HL-60/S4 (cell line): ENCODE results near the gene VENTX.
"Not testable (repeated sequence)": the region's sequence is repeated elsewhere in the genome, so short reads cannot be mapped to it uniquely, and the experiment has no call there.

Source experiments
- in situ Hi-C: fragments of 300-500 bp; cut with MboI; formaldehyde crosslinking; loops from 2 replicates; pipeline ENCODE4 v1.14.3; 2022; ENCODE audit warnings: low sequenced_read_pairs

Gene VENTX

GRCh38 chr10:133253361-133253955 is 15.8 kb downstream of the VENTX start:
- in situ Hi-C loops: no loop called here

- in situ Hi-C loops: no loop called here
Measured at GRCh38 chr10:133254421-133255120, 16.9 kb downstream of the VENTX start.

DNA sequence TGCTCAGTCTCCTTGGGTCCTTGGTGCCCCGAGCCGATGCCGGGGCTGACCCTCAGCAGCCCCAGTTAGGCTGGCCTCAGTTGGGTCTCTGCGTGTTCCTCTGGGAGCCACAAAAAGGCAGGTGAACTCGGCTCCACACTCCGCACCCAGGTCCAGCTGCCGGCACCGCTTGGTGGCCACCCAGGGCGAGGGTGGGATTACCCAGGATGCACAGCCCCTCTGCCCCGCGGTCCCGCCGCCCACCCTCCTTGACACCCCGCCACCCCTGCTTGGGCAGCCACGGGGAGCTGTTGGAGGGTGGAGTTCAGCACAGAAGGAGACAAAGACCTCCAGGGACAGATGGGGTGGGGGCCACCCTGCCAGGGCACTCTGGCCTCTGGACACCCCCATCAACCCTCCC is 17.7 kb downstream of the VENTX start:
- in situ Hi-C loops: no loop called here

DNA sequence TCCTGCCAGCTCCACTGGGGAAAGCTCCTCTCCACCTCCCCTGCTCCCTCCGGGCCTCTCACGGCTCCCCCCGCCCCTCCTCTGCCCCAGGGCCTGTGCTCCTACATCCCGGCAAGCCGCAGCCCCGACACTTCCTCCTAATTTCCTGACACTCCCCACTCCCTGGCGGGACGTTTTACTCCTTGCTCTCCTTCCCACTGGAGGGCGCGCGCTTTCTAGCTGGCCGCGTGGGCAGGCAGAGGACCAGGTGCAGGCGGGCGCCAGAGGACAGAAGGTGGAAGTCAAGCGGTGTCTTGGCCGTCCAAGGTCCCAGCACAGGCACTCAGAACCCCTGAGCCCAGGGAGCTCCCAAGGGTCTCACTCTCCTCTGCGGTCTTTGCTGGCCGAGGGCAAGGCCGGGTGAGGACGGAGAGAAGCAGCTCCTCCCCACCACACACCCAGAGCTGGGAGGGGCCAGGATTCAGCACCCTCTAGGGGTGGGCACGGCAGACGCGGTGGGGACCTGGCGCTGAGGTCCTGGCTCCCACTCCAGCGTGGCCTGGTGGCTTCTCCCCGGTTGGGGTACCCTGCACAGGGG is 19.9 kb downstream of the VENTX start:
- in situ Hi-C loops: no loop called here

GRCh38 chr10:133258066-133258817 is 20.6 kb downstream of the VENTX start:
- in situ Hi-C loops: no loop called here

- in situ Hi-C loops: no loop called here
Measured at GRCh38 chr10:133258818-133259601, 21.4 kb downstream of the VENTX start.

GRCh38 chr10:133259602-133259989 is 21.9 kb downstream of the VENTX start:
- in situ Hi-C loops: no loop called here

GRCh38 chr10:133260895-133261725 is 23.5 kb downstream of the VENTX start:
- in situ Hi-C loops: no loop called here

GRCh38 chr10:133261726-133262325 is 24.2 kb downstream of the VENTX start:
- in situ Hi-C loops: no loop called here

DNA sequence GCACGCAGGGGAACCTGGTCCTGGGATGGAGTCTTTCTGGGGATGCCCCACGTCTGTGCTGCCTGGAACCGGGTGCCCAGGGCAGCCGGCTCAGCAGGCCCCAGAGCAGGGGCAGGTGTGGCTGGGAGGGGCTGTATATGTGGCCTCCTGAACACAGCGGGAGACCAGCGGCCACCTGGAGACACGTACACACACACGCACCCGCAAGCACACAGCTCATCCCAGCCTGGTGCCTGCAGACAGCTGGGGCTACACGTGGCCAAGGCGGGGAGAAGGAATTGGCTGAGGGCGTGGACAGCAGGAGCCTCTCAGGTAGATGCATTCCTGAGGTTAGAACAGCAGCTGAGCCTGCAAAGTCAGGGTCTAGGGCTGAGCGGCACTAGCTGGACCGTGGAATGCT is 25.0 kb downstream of the VENTX start:
- in situ Hi-C loops: no loop called here

GRCh38 chr10:133263674-133264073 is 26.0 kb downstream of the VENTX start:
- in situ Hi-C loops: no loop called here

DNA sequence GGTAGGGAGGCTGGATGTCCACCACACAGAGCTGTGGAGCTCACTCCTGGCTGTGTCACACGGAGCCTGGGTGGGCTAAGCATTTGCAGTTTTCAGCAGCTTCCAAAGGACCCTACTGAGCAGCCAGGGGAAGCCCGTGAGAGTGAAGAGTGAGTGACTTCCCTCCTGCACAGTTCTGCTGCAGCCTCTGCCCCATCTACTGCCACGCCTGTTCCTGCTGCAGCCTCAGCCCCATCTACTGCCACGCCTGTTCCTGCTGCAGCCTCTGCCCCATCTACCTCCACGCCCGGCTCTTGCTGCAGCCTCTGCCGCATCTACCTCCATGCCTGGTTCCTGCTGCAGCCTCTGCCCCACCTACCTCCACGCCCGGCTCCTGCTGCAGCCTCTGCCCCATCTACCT is 26.8 kb downstream of the VENTX start:
- in situ Hi-C loops: no loop called here

DNA sequence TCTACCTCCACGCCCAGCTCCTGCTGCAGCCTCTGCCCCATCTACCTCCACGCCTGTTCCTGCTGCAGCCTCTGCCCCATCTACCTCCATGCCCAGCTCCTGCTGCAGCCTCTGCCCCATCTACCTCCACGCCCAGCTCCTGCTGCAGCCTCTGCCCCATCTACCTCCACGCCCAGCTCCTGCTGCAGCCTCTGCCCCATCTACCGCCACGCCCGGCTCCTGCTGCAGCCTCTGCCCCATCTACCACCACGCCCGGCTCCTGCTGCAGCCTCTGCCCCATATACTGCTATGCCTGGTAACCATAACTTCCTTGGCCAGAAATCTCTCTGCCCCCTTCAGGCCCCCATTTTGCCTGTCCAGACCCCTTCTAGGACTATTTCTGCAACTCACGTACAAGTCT is 27.4 kb downstream of the VENTX start:
- in situ Hi-C loops: not testable (repeated sequence)

DNA sequence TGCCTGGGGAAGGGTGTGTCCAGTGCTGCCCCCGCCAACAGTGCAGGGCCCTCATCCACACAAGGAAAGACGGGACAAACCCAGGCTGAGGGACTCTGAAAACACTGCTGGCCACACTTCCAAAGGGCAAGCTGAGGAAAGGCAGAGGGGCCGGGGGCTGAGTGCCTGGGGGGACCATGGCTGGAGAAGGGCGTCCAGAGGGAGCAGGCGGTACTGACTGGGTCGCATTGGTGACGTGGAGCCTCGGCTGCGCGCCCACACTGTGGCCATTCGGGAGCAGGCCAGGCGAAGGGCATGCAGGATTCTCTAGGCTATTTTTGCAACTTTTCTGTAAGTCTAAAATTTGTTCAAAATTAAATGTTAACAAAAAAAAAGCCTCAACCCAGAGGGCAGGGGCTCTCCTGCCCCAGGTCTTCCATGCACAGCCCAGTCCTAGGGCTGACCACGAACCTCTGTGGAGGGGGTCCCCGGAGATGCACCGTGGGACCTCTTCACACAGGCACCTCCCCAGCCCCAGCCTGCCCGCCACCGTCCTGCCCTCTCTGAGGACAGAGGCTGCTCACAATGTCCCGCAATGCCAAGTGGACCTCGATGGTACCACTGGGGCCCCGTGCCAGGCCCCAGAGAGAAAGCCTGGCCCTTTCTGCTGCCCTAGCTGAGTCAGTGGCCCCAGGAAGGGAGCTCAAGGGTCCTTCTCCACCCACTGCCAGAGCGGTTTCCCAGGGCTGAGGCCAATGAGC is 28.6 kb downstream of the VENTX start:
- in situ Hi-C loops: no loop called here

- in situ Hi-C loops: no loop called here
Measured at GRCh38 chr10:133267293-133267692, 29.6 kb downstream of the VENTX start.

- in situ Hi-C loops: no loop called here
Measured at GRCh38 chr10:133267829-133268228, 30.2 kb downstream of the VENTX start.

- in situ Hi-C loops: no loop called here
Measured at GRCh38 chr10:133268532-133268931, 30.9 kb downstream of the VENTX start.

- in situ Hi-C loops: no loop called here
Measured at GRCh38 chr10:133269367-133269766, 31.7 kb downstream of the VENTX start.

GRCh38 chr10:133270204-133270603 is 32.5 kb downstream of the VENTX start:
- in situ Hi-C loops: no loop called here
